Upper lobe of right lung (tissue), 1 donor: ENCODE measurements around the gene STMN3. TPM values are rescaled to one million over a fixed set of nuclear protein-coding genes. Genes with fewer than 3 reads are reported as not detected.

Experiments used
- ATAC-seq: fragments of 200-7000 bp; cut with Tn5 transposase; one replicate; pipeline ENCODE4 v1.9.1; 2020; ENCODE audit warnings: mild to moderate bottlenecking, moderate library complexity
- DNase-seq: peaks from one replicate; pipeline ENCODE4 v3.0.0-alpha.2; 2020
- H3K27ac ChIP-seq: fragments of 200-600 bp; one replicate; pipeline ENCODE4 v1.8.0; 2022
- H3K27me3 ChIP-seq: fragments of 200-600 bp; one replicate; pipeline ENCODE4 v1.8.0; 2022; ENCODE audit warnings: mild to moderate bottlenecking
- H3K36me3 ChIP-seq: fragments of 200-600 bp; one replicate; pipeline ENCODE4 v1.8.0; 2022
- H3K4me1 ChIP-seq: fragments of 200-600 bp; one replicate; pipeline ENCODE4 v1.8.0; 2022
- H3K4me3 ChIP-seq: fragments of 200-600 bp; one replicate; pipeline ENCODE4 v1.8.0; 2022; ENCODE audit warnings: mild to moderate bottlenecking
- H3K9me3 ChIP-seq: fragments of 200-600 bp; one replicate; pipeline ENCODE4 v1.8.0; 2022
- CTCF ChIP-seq: fragments of 200-600 bp; IDR thresholded peaks from one replicate; pipeline ENCODE4 v1.8.0; 2022; ENCODE audit warnings: antibody characterized with exemption
- intact Hi-C: fragments of 100-400 bp; cut with DNase I; formaldehyde crosslinking; loops from one replicate; pipeline ENCODE4 v1.11.0; 2022
- total RNA-seq: library from RNA; stranded (reverse); fragmentation: NEBNext Ultra II Directional; extraction: Animal tissue kit (Norgen Biotek cat#: 25700); gene quantifications from one replicate; pipeline ENCODE4 v1.2.1, GENCODE V29; 2021
- donor health status: DM: no; HTN: yes; CAD: no; lungs with severe emphysema.

STMN3 gene
- total RNA-seq, 1 donor from 2014 or later, result 12.4 TPM

- Histone ChIP-seq H3K27me3 (no peaks in the 10 kb centered on the region), H3K9me3 (no peaks in the 10 kb centered on the region), H3K4me3 (no peak overlapping the region), H3K27ac (peak overlapping the region; percentile 60), H3K4me1 (peaks cover 16% of the 10 kb centered on the region), H3K36me3 (peaks cover 22% of the 10 kb centered on the region)
- no peak for ATAC-seq
- TF ChIP-seq CTCF, result no peak
- intact Hi-C loops, result no loop called here
- no peak for DNase-seq
Observed at GRCh38 chr20:63699466-63700198, 46.4 kb upstream of the STMN3 start.

- intact Hi-C loops, result no loop called here
- Histone ChIP-seq H3K27ac (peak overlapping the region; percentile 60), H3K27me3 (no peaks in the 10 kb centered on the region), H3K36me3 (peaks cover 20% of the 10 kb centered on the region), H3K9me3 (no peaks in the 10 kb centered on the region), H3K4me3 (no peak overlapping the region), H3K4me1 (peaks cover 16% of the 10 kb centered on the region)
- DNase-seq, result peak; percentile 67
- TF ChIP-seq CTCF, result no peak
- ATAC-seq, result peak; percentile 2
Observed at GRCh38 chr20:63698739-63699465, 45.7 kb upstream of the STMN3 start.

GRCh38 chr20:63697868-63698545, 44.8 kb upstream of the STMN3 start:
- TF ChIP-seq CTCF, result no peak
- ATAC-seq, result no peak
- peaks cover 15% of the 10 kb centered on the region for H3K36me3 ChIP-seq
- H3K9me3 ChIP-seq, result no peaks in the 10 kb centered on the region
- peak overlapping the region; percentile 29 for H3K4me3 ChIP-seq
- no peak overlapping the region for H3K27ac ChIP-seq
- intact Hi-C loops, result no loop called here
- H3K27me3 ChIP-seq, result no peaks in the 10 kb centered on the region
- no peak for DNase-seq
- H3K4me1 ChIP-seq, result peaks cover 16% of the 10 kb centered on the region

GRCh38 chr20:63697357-63697867, 44.2 kb upstream of the STMN3 start:
- intact Hi-C loops, result no loop called here
- ATAC-seq, result no peak

More at GRCh38 chr20:63697357-63697867, 44.2 kb upstream of the STMN3 start:
- H3K36me3 ChIP-seq, result peaks cover 15% of the 10 kb centered on the region
- H3K27me3 ChIP-seq, result no peaks in the 10 kb centered on the region
- H3K4me3 ChIP-seq, result peak overlapping the region; percentile 29
- no peak overlapping the region for H3K27ac ChIP-seq
- DNase-seq, result no peak
- H3K4me1 ChIP-seq, result peaks cover 16% of the 10 kb centered on the region
- H3K9me3 ChIP-seq, result no peaks in the 10 kb centered on the region
- TF ChIP-seq CTCF, result no peak
